Caki2 (cell line): ENCODE data around the gene CRYGN. TPM values are rescaled to one million over a fixed set of nuclear protein-coding genes. Genes with fewer than 3 reads are reported as not detected.

Experiments used
- DNase-seq: peaks from one replicate; pipeline ENCODE4 v3.0.0-alpha.2; 2015; ENCODE audit warnings: low read depth
- in situ Hi-C: cut with HindIII; loops from 2 replicates; pipeline ENCODE4 v1.10.0; 2016; ENCODE audit warnings: low sequenced_read_pairs, low pct_unique_long_range_greater_than_20kb, mixed read lengths
- total RNA-seq: library from RNA; depleted of rRNA; stranded (reverse); fragments of >200 nt; shearing (Covaris generic); gene quantifications from 2 replicates; pipeline ENCODE4 v1.2.3, GENCODE V29; 2014; ENCODE audit warnings: low replicate concordance

The CRYGN gene
- total RNA-seq, 1 experiment from 2014 or later: not detected

GRCh38 chr7:151461942-151462230, 21.9 kb upstream of the CRYGN start:
- in situ Hi-C loops: no loop called here
- no peak for DNase-seq

GRCh38 chr7:151461096-151461941, 21.4 kb upstream of the CRYGN start:
- in situ Hi-C loops: no loop called here

GRCh38 chr7:151460474-151460855, 20.5 kb upstream of the CRYGN start:
- no peak for DNase-seq
- in situ Hi-C loops: no loop called here

More at GRCh38 chr7:151461096-151461941, 21.4 kb upstream of the CRYGN start:
- no peak for DNase-seq

- DNase-seq: peak; percentile 97
- in situ Hi-C loops: no loop called here
These were observed 20.0 kb upstream of the CRYGN start for GRCh38 chr7:151459726-151460473.

GRCh38 chr7:151457534-151457933, 17.6 kb upstream of the CRYGN start:
- no peak for DNase-seq
- in situ Hi-C loops: no loop called here

GRCh38 chr7:151456782-151457181, 16.8 kb upstream of the CRYGN start:
- DNase-seq: no peak
- in situ Hi-C loops: no loop called here

- DNase-seq: no peak
- in situ Hi-C loops: no loop called here
These were observed 16.3 kb upstream of the CRYGN start for GRCh38 chr7:151456276-151456675.

GRCh38 chr7:151455690-151456089, 15.7 kb upstream of the CRYGN start:
- in situ Hi-C loops: no loop called here
- DNase-seq: no peak

GRCh38 chr7:151454932-151455530, 15.1 kb upstream of the CRYGN start:
- DNase-seq: no peak
- in situ Hi-C loops: no loop called here

- in situ Hi-C loops: no loop called here
- DNase-seq: no peak
These were observed 14.4 kb upstream of the CRYGN start for GRCh38 chr7:151454305-151454704.

- DNase-seq: no peak
- in situ Hi-C loops: no loop called here
These were observed 13.4 kb upstream of the CRYGN start for GRCh38 chr7:151453326-151453791.

GRCh38 chr7:151452680-151453325, 12.9 kb upstream of the CRYGN start:
- in situ Hi-C loops: no loop called here
- no peak for DNase-seq

GRCh38 chr7:151451626-151452571, 12.0 kb upstream of the CRYGN start:
- in situ Hi-C loops: no loop called here
- no peak for DNase-seq

- in situ Hi-C loops: no loop called here
- no peak for DNase-seq
These were observed 11.2 kb upstream of the CRYGN start for GRCh38 chr7:151451156-151451555.

GRCh38 chr7:151449990-151450389, 10.0 kb upstream of the CRYGN start:
- no peak for DNase-seq
- in situ Hi-C loops: no loop called here

GRCh38 chr7:151448261-151449252, 8.6 kb upstream of the CRYGN start:
- in situ Hi-C loops: no loop called here
- DNase-seq: no peak

- in situ Hi-C loops: no loop called here
- DNase-seq: no peak
These were observed 7.9 kb upstream of the CRYGN start for GRCh38 chr7:151447901-151448260.
